LHCN-M2 (cell line): Measurements from ENCODE around the gene FAM200C. TPM values are rescaled to one million over a fixed set of nuclear protein-coding genes. Genes with fewer than 3 reads are reported as not detected.
"Not testable (repeated sequence)": the region's sequence is repeated elsewhere in the genome, so short reads cannot be mapped to it uniquely, and the experiment has no call there.

ENCODE experiments used
- DNase-seq: peaks from one replicate; pipeline ENCODE4 v3.0.0-alpha.2; 2012; ENCODE audit warnings: low read depth
- polyA plus RNA-seq: library from polyadenylated mRNA; unstranded; fragments of >200 nt; gene quantifications from one replicate; pipeline ENCODE4 v1.2.1, GENCODE V29; 2012; ENCODE audit warnings: missing spikeins
- total RNA-seq: library from RNA; depleted of rRNA; stranded (reverse); fragments of >200 nt; gene quantifications from 2 replicates; pipeline ENCODE4 v1.2.3, GENCODE V29; 2014; rRNA removed

FAM200C gene
- total RNA-seq: 5.6 and 6.1 TPM in 2 replicates
- 1.5 TPM for polyA plus RNA-seq

DNA sequence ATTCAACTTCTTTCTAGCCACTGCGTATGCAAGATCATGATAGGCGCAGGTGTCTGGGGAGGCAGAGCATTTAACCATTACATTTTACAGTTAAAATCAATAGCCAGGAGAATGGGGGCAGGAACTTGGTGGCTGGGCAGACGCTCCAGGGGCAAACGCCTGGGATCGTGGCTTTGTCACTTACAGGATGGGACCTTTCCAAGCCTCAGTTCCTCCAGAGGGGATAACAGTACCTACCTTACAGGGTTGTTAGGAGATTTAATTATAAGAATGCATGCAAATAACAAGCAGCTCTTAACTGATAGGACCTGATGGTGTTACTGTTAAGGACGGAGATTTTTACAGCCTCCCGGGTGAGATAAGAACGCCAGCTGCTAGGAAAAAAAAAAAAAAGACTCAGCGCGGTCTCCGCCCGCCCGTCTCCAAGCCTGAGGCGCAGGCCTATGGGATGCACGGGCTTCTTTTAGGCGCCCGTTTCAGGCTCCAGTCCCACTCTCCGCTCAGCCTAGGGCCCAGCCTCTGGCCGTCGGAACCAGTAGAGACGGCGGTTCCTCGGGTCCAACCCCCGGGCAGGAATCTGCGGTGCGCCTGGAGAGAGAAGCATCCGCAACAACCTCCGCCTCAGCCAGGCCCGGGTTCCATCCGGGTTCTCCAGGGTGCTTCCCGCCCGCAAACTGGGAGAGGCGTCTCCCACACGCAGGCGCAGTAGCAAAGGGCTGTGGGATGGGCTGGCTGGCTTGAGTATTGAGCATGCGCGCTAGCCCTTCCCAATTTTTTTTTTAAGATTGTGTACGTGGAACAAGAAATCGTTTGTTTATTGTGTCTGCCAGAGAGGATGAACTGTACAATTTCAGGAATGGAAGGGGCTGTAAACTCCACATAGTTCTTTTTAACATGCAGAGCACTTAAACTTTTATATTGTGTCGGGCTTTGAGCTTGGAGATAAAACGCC lies at the start of gene FAM200C:
FAM200C (minus strand) TSS at position 653 of the 952 bp plus-strand sequence. CDS start 4,564 bp downstream, outside the sequence.
- peak; percentile 94 for DNase-seq

DNA sequence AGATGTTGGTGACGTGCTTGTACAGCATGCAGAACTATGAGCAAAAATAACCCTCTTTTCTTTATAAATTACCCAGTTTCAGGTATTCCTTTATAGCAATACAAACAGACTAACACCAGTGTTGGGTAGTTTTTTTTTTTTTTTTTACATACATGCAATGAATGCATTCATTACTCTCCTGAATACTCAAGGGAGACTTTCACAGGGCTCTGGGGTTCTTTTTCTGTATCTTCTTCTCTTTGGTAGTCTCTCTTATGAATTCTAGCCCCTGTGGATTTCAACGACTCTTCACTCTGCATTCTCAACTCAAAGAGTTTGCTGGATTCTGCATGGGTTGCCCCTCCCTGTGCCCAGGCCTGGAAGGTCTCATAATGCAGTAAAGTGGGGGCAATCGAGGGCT lies 49.6 kb upstream of the FAM200C start:
- DNase-seq: no peak

DNA sequence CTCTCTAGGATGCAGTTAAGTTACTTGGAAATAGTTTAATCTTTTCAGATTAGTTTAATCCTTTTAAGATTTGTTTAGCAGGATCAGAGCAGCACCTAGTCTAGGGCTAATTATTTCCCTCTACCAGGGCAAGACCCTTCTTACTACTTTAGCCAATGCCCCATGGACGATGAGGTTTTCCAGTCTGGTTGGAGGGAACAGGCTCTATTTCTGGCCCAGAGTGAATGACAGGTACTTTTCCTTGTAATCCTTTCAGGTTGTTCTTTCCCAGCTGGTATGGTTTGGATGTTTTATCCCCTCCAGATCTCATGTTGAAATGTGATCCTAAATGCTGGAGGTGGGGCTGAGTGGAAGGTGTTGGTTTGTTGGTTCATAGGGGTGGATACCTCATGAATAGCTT lies 49.0 kb upstream of the FAM200C start:
- DNase-seq: no peak

DNA sequence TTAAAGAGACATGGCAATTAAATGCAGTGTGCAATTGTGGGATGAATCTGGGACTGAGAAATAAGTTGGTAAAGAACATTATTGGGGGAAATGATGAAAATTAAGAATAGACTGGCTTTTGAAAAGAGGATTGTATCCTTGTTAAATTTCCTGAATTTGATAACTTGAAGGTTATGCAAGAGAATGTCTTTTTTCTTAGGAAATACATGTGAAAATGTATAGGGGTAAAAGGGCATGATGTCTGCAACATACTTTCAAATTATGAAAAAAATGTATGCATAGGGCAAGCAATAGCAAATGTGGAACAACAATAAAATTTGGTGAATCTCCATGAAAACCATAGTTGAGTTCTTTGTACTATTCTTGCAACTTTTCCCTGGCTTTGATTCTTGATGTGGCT lies 45.9 kb upstream of the FAM200C start:
- DNase-seq: no peak

DNA sequence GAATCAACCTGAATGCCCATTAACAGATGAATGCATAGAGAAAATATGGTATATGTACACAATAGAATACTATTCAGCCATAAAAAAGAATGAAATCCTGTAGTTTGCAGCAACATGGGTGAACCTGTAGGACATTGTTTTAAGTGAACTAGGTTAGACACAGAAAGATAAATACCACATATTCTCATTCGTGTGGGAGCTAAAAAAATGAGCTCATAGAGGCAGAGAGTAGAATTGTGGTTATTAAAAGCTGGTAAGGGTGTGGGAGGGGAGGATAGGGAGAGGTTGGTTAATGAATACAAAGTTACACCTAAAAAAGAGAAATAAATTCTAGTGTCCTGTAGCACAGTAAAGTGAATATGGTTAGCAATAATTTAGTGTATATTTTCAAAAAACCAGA lies 45.3 kb upstream of the FAM200C start:
- no peak for DNase-seq

DNA sequence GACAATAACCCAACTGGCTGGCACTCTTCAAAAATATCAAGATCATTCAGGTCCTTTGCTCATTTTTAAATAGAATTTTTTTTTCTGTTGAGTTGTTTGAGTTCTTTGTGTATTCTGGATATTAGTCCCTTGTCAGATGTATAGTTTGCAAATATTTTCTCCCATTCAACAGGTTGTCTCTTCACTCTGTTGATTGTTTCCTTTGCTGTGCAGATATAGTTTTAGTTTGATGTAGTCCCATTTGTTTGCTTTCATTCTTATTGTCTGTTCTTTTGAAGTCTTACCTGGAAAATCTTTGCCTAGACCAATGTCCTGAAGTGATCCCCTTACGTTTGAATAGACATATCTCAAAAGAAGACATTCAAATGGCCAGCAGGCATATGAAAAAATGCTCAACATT lies 44.6 kb upstream of the FAM200C start:
- no peak for DNase-seq

DNA sequence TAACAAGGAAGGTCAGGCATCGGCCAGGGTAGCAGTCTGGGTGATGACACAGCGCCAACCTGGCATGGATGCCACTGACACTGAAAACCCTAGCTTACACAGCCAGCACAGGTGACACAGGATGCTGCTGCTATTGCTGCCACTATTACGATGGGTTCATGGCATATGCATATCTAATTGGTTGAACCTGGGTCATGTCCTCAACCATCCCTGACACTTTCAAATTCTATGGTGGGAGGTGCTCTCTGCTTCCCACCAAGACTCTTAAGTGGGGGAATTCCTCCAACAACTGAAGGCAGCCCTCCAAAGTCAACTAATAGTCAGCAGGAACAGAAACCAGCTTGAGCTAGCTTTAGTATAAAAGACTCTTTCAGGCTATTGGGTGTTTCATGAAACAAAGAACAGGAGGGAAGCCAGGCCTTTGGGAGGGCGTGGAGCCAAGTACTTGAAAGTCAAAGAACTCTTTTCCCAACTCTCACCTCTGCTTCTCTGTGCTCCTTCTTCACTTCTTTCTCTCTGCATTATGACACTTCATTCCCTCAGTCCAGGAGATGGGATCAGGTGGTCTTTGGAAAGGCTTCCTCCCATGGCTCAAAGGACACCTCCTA lies 43.1 kb upstream of the FAM200C start:
- DNase-seq: no peak

DNA sequence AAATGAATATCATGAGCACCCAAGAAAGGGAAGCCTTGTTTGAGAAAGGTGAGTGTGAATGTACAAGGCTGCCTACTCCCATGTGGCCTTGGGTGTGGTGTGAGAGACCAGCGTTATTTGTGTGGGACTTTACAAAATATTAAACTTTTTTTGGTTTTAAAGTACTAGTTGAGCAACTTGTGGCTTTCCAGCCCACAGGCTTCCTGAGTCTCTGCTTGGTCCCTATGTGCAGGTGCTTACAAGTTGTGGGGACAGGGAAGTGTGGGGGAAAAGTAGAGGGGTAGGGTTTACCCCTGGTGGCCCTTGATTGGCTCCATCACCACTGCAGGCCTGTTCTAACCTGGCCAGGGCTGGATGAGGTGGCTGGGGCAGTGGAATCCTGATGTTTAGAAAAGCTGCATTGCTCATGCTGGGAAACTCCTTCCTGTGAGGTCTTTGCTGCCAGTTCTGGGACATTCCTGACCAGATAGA lies 41.5 kb upstream of the FAM200C start:
- DNase-seq: no peak

DNA sequence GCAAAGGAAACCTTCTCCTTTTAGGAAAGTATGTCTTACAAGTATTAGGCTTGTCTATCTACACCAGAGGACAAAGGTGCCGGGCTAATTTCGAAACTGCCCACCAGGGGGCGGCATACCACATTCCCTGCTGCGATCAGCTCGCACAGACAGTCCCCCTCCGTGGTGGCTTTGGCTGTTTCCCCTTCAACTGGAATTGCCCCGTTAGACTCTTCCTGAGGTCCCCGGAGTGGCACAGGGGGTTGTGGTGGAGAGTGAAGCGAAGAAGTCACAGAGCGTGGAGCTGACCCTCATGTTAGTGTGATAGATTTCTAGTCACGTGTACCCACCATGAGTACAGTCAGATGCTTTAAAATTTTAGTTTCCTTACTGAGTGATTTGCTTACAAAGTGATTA lies 39.3 kb upstream of the FAM200C start:
- peak; percentile 62 for DNase-seq

DNA sequence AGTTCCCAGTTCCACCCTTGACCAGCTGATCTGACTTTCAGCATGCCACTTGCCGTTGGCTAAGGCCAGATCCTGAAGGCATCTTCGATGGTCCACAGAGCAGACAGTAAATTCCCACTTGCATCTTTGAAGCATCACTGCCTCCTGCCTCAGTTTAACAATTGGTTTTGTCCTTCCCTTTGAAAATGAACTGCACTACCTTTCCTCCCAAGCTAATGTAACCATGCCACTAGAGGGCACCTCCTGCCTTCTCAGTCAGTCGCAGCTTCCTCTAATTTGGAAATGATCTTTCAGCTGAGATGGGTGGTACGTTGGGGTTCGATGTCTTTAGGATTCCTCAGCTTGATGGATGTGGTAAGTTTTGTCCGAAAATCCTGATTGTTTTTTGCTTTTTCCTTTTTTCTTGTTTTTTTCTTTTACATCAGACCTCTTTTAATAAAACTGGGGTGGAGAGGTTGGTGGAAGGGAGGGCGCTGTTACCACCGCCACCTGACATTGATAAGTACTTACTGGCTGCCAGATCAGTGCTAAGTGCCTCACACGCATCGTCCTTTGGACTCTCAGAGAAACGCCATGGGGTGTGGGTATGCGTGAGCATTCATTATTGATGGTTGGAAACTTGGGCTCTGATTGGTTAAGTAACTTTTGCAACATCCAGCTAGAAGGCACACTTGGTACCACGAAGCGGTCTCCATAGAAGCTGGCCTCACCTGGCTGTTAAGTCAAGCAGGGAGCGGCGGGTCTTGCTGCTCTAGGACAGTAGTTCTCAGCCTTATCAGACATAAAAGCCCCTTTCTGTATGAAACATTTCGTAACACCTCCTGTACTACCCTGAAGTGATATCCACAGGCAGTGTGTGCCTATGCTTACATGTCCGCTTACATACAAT lies 38.7 kb upstream of the FAM200C start:
- DNase-seq: peak; percentile 47

DNA sequence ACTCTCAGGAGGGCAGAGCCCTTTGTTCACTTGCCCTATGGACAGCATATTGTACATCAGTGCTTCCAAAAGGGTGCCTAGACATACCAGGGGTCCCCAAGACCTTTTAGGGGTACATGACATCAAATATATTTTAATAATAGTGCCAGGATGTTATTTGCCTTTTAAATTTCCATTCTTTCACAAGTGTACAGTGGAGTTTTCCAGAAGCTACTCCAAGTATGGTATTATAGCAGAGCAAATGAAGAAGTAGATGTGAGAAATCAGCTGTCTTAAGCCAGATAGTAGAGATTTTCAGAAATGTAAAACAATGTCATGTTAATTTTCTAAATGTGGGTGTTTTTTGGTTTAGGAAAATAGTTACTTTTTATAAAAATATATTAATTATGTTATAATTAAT lies 37.4 kb upstream of the FAM200C start:
- no peak for DNase-seq

DNA sequence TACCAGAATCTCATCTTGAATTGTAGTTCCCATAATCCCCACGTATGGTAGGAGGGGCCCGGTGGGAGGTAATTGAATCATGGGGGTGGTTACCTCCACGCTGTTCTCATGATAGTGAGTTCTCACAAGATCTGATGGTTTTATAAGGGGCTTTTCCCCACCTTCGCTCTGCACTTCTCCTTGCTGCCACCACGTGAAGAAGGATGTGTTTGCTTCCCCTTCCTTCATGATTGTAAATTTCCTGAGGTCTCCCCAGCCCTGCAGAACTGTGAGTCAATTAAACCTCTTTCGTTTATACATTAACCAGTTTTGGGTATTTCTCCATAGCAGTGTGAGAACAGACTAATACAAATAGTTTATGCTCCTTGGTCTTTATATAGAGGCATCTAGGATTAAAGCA lies 36.8 kb upstream of the FAM200C start:
- not testable (repeated sequence) for DNase-seq

DNA sequence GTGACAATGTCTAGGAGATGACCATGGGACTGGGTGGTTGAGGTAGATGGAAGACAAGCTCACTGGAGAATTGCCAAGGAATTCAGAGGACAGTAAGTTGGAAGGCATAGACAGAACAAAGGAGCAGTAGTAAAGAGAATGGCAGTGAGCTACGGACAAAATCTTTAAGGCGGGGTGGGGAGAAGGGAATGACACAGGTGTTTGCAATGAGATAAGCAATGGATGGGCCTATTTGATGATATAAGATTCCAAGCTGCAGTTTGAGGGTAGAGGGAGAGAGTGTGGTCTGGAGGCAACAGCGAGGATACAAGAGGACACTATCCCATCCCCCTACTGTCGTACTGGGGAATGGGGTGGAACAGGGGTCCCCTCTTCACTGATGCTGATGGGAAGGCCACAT lies 36.2 kb upstream of the FAM200C start:
- no peak for DNase-seq

DNA sequence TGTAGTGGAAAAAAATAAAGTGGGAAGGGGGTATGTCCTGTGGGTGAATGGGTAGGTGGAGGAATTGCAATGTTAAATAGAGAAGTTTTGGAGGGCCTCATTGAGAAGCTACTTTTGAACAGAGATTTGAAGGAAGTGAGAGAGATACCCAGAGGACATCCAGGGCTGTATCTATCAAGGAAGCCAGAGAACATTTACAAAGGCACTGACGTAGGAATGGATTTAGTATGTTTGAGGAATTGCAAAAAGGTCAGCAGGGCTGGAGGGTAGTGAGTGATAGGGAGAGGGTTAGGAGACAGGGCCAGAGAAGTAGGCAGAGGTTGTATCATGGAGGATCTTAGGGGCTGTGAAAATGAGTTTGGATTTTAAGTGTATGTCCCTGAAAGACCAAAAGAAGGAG lies 35.7 kb upstream of the FAM200C start:
- DNase-seq: no peak

DNA sequence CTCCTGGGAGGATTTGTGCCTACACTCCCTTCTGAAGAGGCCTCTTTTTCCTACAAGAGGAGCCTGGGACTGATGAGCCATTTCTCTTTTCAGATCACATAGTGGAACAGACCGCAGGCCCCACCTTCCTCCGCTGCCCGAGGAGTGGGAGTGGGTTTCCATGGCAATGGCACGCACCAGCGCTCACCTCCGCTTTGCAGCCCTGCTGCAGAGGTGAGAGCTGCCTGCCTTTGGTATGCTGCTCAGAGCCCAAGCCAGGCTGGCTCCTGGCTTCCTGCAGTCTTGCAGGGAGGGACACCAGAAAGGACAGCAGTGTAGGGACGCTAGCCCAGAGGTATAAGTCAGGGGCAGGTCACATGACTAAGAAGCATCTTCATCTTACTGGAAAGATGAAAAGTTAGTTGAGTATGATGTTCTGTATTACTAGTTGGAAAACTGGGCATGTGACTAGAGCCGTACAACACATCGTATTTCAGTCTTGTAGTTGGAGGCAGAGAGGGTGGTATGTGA lies 34.2 kb upstream of the FAM200C start:
- no peak for DNase-seq

DNA sequence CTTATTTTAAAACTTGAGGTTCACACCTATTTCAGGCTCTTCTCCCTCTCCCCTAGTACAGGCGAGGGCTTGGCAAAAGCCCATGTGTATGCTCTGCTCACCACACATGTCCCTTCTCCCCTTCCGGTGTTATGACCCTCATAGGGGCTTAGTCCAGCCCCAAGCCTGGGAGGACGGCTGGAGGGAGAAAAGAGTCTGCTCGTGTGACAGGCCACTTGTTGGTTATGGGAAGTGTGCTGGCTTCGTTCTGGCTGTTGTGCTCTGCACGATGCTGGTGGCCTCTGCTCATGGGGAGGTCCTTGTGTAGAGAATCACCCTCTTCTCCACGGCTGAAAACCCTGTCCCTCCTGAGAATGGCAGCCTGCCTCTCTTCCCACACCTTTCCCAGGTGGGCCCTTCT lies 32.9 kb upstream of the FAM200C start:
- DNase-seq: no peak

DNA sequence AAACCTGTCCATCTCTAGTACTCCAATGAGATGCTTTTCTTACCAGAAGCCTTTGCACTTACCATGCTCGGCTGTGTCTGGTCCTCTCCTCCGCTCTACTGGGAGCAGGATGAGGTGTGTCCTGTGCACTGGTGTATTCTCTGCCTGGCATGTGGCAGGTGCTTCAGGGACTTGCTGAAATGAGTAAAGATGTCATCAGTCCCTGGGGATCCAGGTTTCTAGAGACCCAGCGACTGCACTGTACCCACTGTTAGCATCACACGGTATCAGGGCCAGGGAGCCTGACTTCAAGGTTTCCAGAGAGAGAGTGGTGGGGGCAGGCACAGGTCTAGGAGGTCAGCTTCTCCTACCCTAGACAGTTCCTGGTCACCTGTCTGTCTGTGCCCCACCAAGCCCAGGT lies 32.3 kb upstream of the FAM200C start:
- no peak for DNase-seq

DNA sequence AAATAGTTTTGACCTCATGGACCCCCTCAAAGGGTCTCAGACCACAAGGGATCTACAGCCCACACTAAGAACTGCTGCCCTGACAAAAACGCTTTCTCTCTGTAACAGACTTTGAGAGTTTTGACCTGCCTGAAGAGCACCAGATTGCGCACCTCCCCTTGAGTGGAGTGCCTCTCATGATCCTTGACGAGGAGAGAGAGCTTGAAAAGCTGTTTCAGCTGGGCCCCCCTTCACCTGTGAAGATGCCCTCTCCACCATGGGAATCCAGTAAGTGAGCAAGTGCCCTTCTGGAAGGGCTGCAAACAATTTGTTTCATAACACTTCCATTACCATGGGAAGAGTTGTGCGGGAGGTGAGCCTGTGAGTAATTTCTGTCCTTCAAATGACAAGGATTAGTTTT lies 27.8 kb upstream of the FAM200C start:
- no peak for DNase-seq

DNA sequence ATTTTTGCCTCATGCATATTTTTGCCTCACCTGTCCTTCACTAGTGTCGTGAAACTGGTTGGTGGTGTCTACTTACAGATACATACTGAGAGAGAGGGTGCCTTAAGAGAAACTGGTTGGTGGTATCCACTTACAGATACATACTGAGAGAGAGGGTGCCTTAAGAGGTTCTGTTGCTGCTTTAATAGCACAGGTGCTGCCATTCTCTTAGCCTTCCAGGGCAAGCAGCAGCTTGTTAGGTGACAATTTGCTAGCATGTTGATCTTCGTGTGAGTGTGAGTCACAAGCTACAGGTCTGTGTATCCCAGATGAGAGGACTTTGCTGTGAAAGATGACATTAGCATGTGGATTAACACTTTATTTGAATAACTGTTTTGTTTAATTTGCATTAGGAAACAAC lies 23.2 kb upstream of the FAM200C start:
- DNase-seq: no peak

DNA sequence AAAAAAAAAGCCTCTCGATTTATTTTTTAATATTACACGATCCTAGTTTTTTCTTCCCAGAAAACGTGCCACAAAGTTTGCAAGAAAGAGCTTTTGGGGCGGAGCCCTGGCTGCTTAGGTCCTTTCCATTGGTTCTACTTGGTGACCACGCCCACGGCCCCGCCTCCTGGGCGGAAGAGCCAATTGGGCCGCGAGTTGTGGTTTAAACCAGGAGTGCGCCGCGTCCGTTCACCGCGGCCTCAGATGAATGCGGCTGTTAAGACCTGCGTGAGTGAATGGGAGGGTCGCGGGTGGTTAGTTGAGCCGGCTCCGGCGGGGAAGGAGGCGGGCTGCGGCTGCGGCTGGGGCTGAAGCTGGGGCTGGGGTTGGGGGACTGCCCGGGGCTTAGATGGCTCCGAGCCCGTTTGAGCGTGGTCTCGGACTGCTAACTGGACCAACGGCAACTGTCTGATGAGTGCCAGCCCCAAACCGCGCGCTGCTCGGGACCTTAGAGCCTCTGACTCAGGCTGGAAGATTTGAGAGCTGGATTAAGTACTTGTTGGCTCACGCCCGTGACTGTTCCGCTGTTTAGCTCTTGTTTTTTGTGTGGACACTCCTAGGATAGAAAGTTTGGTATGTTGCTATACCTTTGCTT lies 21.9 kb upstream of the FAM200C start, which contains the start of gene PTTG1:
PTTG1 (plus strand) TSS at position 231 of the 634 bp plus-strand sequence. CDS start 458 bp downstream, outside the sequence.
- DNase-seq: peak; percentile 96

DNA sequence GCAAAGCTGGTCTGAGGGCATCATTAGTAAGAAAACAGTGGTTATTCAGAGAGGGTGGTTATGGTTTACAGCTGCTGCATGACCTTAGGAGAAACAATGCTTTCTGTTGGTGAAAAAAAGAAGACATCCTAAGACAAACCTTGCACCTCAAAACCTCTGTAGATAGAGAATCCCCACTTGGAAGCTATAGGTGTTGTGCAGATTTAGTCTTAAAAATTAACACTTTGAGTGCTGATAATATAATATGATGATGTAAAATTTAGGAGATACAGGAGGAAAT lies 20.4 kb upstream of the FAM200C start:
- DNase-seq: no peak
